H1 (cell line): ENCODE data around the gene NKPD1. TPM values are rescaled to one million over a fixed set of nuclear protein-coding genes. Genes with fewer than 3 reads are reported as not detected.

Experiments used
- RNF2 ChIP-seq: fragments of 200-900, 300-1000 bp; sonication (generic); IDR thresholded peaks from 2 replicates; pipeline ENCODE4 v1.7.1; 2016; ENCODE audit warnings: borderline replicate concordance, low read depth, mild to moderate bottlenecking, antibody characterized with exemption, low read length; ENCODE audit not compliant: poor library complexity, severe bottlenecking; ENCODE audit errors: missing control alignments
- SIRT6 ChIP-seq: IDR thresholded peaks from one replicate; pipeline ENCODE4 v1.7.1; 2012; ENCODE audit warnings: low read length, inconsistent platforms
- polyA plus RNA-seq, 7 experiments: library from polyadenylated mRNA; depleted of rRNA in 3 of 7; stranded (reverse) in 5 of 7; unstranded in 2 of 7; fragments of >200 nt in 5 of 7; fragments of 200-250 nt in 2 of 7; gene quantifications; 1 replicate in 5 of 7; 2 replicates in 1 of 7; 4 replicates in 1 of 7; pipeline versions ENCODE4 v1.2.1 to v1.2.3, GENCODE V29; 2011 to 2013; ENCODE audit warnings: missing spikeins in 2 of 7, mixed read lengths in 2 of 7
- total RNA-seq: library from RNA; stranded (reverse); fragmentation: NEBNext Ultra II Directional; extraction: Animal tissue kit (Norgen Biotek cat#: 25700); gene quantifications from 2 replicates; pipeline ENCODE4 v1.2.1, GENCODE V29; 2021

Gene NKPD1
- total and polyA plus RNA-seq, 2 of the 8 experiments (the other 6 are each of a cell fraction or from before 2014, with no cell fraction given) = 0.30 to 0.39 TPM

DNA sequence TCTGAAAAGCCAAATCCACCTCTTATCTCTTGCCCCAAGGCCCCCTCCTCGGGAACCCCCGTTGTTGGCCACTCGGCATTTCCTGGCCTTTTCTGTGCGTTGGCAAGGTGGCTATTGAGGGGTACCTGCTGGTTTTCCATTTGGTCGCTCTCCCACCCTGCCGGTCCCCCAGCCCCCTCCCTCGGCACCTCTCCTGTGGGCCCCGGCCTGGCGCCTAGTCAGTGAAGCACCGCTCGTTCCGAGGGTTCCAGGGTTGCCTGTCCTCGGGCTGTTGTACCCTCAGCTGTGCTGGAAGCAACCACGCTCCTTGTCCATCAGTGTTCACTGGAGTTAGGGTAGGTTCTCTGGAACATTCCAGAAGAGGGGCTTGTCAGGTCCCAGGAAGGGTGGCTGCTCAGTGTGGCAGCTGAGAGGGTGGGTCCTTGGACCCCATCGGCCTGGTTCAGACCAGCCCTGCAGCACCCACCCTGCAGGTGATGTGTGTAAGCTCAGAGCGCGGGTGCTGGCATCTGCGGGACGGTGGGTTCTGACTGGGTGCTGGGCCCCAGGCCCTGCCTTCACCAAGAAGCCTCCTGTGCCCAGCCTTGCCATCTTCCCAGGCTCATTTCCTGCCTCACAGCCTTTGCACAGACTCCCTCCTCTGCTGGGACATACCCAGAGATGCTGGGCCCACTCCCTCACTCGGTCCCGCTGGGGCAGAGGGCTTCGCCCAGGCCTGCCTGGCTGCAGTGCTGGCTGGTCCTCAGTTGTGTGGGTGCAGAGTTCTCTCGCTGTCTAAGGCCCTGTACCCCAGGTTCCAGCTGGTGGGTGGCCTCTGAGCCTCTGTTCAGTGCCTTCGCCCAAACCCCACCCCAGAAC, 21.3 kb downstream of the NKPD1 start (continued):
- no peak for TF ChIP-seq RNF2
- TF ChIP-seq SIRT6 = no peak
- TF ChIP-seq, all 59 proteins: peak for 0
